ENCODE results near the gene NKD1. TPM values are rescaled to one million over a fixed set of nuclear protein-coding genes. Genes with fewer than 3 reads are reported as not detected.

The NKD1 gene
- total RNA-seq, 1 donor from 2014 or later: under 0.01 TPM

DNA sequence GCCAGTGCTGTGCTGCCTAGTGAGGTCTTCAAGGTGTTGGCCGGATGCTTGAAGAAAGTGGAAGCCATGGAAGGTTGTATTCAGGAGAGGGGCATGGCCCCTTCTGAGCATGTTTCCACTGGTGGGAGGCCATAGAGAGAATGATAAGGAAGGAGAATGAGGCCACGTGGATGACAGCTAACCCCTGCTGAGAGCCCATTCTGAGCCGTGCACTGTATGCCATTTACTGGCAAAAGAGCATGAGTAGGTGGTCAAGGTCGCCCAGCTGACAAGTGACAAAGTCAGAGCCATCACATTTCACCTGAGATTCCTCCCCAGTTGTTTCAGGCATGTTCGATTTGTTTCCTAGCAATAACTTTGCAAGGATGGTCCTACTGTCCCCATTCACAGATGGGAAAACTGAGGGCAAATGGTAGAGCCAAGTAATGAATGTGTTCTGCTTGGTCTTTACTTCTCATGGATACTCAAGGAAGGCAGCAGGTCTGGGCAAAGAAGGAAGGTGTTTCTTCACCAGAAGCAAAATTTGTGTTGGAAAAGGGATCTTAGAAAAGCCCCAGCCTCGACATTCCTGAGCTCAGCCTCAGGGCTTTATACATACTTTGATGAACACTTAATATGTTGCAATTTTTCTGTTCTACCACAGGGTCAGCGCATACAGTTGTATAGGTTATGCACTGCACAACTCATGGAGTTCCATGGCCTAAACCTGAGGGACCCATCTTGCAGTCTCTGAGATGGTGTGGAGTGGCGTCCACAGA lies 10.5 kb upstream of the NKD1 start:
- TF ChIP-seq CTCF (IDR thresholded peaks at IDR 0.05; ENCODE audit: insufficient read depth, low read length, severe bottlenecking): no peak
- DNase-seq (ENCODE audit: low read depth): peak; percentile 32
- no peaks in the 10 kb centered on the region for H3K27me3 ChIP-seq (ENCODE audit: control insufficient read depth, insufficient read depth, low read length)
- H3K36me3 ChIP-seq (ENCODE audit: control insufficient read depth, insufficient read depth, low read length): no peaks in the 10 kb centered on the region
- FAIRE-seq: no peak
- H3K4me3 ChIP-seq (ENCODE audit: low read depth, low read length): no peak overlapping the region

- TF ChIP-seq CTCF (IDR thresholded peaks at IDR 0.05; ENCODE audit: insufficient read depth, low read length, severe bottlenecking): no peak
- H3K36me3 ChIP-seq (ENCODE audit: control insufficient read depth, insufficient read depth, low read length): no peaks in the 10 kb centered on the region
- H3K4me3 ChIP-seq (ENCODE audit: low read depth, low read length): no peak overlapping the region
- H3K27me3 ChIP-seq (ENCODE audit: control insufficient read depth, insufficient read depth, low read length): no peaks in the 10 kb centered on the region
- DNase-seq (ENCODE audit: low read depth) (peak; percentile 62), FAIRE-seq (no peak)
These were observed 9.7 kb upstream of the NKD1 start for GRCh38 chr16:50538411-50539052.

- Histone ChIP-seq H3K4me3 (ENCODE audit: low read depth, low read length) (no peak overlapping the region), H3K36me3 (ENCODE audit: control insufficient read depth, insufficient read depth, low read length) (no peaks in the 10 kb centered on the region), H3K27me3 (ENCODE audit: control insufficient read depth, insufficient read depth, low read length) (no peaks in the 10 kb centered on the region)
- FAIRE-seq (no peak), DNase-seq (ENCODE audit: low read depth) (no peak)
- TF ChIP-seq CTCF (IDR thresholded peaks at IDR 0.05; ENCODE audit: insufficient read depth, low read length, severe bottlenecking): no peak
These were observed 9.0 kb upstream of the NKD1 start for GRCh38 chr16:50539053-50539695.

DNA sequence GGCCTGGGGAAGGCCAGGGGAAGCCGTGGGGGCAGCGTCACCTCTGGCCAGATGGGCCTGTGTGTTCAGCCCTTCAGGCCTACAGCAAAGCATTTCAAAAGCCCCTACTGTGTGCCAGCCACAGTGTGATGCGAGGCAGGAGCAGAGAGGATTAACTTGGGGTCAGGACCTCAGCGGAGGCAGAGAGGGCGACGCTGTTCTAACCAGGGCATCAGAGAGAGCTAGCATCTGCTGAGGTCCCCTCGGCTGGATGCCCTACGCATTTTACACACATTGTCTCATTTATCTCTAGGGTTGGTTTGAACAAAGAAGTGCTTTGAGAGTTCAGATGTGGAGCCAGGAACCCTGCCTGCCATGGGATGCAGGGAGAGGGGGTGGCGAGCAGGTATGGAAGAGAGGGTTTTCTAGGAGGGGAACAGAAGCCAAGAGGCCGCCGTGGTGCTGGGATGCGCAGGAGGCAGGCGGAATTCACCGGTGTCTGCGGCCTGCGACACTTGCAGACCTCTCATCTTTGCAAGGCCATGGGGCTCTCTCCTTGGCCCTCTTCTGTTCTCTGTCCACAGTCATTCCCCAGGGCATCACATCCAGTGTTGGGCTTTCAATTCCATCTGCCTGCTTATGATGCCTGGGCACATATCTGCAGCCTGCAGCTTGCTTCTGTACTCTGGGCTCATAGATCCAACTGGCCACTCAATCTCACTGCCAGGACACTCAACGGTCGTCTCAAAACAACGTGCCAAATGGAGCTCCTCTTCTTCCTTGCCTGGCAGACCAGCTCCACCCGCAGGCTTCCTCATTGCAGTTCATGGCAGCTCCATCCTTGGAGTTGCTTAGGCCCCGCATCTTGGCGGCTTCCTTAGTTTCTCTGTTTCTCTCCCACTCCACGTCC lies 8.1 kb upstream of the NKD1 start:
- H3K4me3 ChIP-seq (ENCODE audit: low read depth, low read length): no peak overlapping the region
- H3K27me3 ChIP-seq (ENCODE audit: control insufficient read depth, insufficient read depth, low read length): no peaks in the 10 kb centered on the region
- H3K36me3 ChIP-seq (ENCODE audit: control insufficient read depth, insufficient read depth, low read length): no peaks in the 10 kb centered on the region
- TF ChIP-seq CTCF (IDR thresholded peaks at IDR 0.05; ENCODE audit: insufficient read depth, low read length, severe bottlenecking): no peak
- FAIRE-seq: no peak
- no peak for DNase-seq (ENCODE audit: low read depth)

- no peak for TF ChIP-seq CTCF (IDR thresholded peaks at IDR 0.05; ENCODE audit: insufficient read depth, low read length, severe bottlenecking)
- no peak for DNase-seq (ENCODE audit: low read depth)
- H3K27me3 ChIP-seq (ENCODE audit: control insufficient read depth, insufficient read depth, low read length): no peaks in the 10 kb centered on the region
These were observed 7.5 kb upstream of the NKD1 start for GRCh38 chr16:50540711-50541007.

More at GRCh38 chr16:50540711-50541007, 7.5 kb upstream of the NKD1 start:
- no peaks in the 10 kb centered on the region for H3K36me3 ChIP-seq (ENCODE audit: control insufficient read depth, insufficient read depth, low read length)
- no peak overlapping the region for H3K4me3 ChIP-seq (ENCODE audit: low read depth, low read length)
- no peak for FAIRE-seq

Measured in bronchial epithelial cell (primary cell).